HepG2 (cell line): Measurements from ENCODE around the gene SYCE3. TPM values are rescaled to one million over a fixed set of nuclear protein-coding genes. Genes with fewer than 3 reads are reported as not detected.
A peak's percentile ranks its signal among the peaks of the same experiment; 100 is the strongest.

Experiments
- AGO2 ChIP-seq: fragments of 200-400 bp; formaldehyde crosslinking; optimal IDR thresholded peaks from 2 replicates; pipeline ENCODE3; 2017; ENCODE audit warnings: mild to moderate bottlenecking, low read depth, low read length, moderate library complexity
- E2F1 ChIP-seq: sonication (generic); formaldehyde crosslinking; IDR thresholded peaks from 2 replicates; pipeline ENCODE4 v1.5.0; 2020; ENCODE audit warnings: missing genetic modification reagents
- HMGXB4 ChIP-seq, 2 experiments: sonication (generic) in 1 of 2; formaldehyde crosslinking in 1 of 2; IDR thresholded peaks; 2 replicates each; pipeline versions ENCODE4 v1.4.0 to v1.6.1; 2018 to 2020; ENCODE audit warnings: missing genetic modification reagents in 2 of 2, borderline replicate concordance in 1 of 2, low read depth in 1 of 2, mild to moderate bottlenecking in 1 of 2, missing biosample characterization in 1 of 2
- IKZF5 ChIP-seq: IDR thresholded peaks from 2 replicates; pipeline ENCODE4 v1.6.1; 2018; ENCODE audit warnings: missing genetic modification reagents, mild to moderate bottlenecking, missing compliant biosample characterization
- IRX3 ChIP-seq: sonication (generic); formaldehyde crosslinking; IDR thresholded peaks from 2 replicates; pipeline ENCODE4 v1.8.1; 2023; ENCODE audit warnings: mild to moderate bottlenecking, low read depth, missing genetic modification reagents, borderline replicate concordance
- KLF9 ChIP-seq: IDR thresholded peaks from 2 replicates; pipeline ENCODE4 v1.6.1; 2016; ENCODE audit warnings: low read depth
- PAXIP1 ChIP-seq: sonication (generic); formaldehyde crosslinking; conservative IDR thresholded peaks from 2 replicates; pipeline ENCODE4 v1.4.0; 2020; ENCODE audit warnings: mild to moderate bottlenecking, missing genetic modification reagents, moderate library complexity
- U2AF2 ChIP-seq: fragments of 200-400 bp; formaldehyde crosslinking; IDR thresholded peaks from 2 replicates; pipeline ENCODE4 v1.6.1; 2017; ENCODE audit warnings: low read depth, mild to moderate bottlenecking, low read length
- ZNF414 ChIP-seq: sonication (generic); formaldehyde crosslinking; IDR thresholded peaks from 2 replicates; pipeline ENCODE4 v1.5.0; 2020; ENCODE audit warnings: missing genetic modification reagents
- ZNF605 ChIP-seq: sonication (generic); formaldehyde crosslinking; IDR thresholded peaks from 2 replicates; pipeline ENCODE4 v1.8.0; 2022; ENCODE audit warnings: mild to moderate bottlenecking, missing genetic modification reagents
- ZNF788 ChIP-seq: sonication (generic); formaldehyde crosslinking; IDR thresholded peaks from 2 replicates; pipeline ENCODE4 v1.5.0; 2020; ENCODE audit warnings: mild to moderate bottlenecking, missing genetic modification reagents, borderline replicate concordance
- polyA plus RNA-seq, 8 experiments: library from polyadenylated mRNA; depleted of rRNA in 3 of 8; stranded (reverse) in 7 of 8; unstranded in 1 of 8; fragments of >200 nt; fragmentation: Illumina TruSeq in 4 of 8; extraction: Trizol in 4 of 8; gene quantifications; 2 replicates each; pipeline versions ENCODE4 v1.2.1 to v1.2.3, GENCODE V29; 2011 to 2016; ENCODE audit warnings: low read depth in 4 of 8, missing spikeins in 1 of 8, mixed read lengths in 1 of 8; ENCODE audit not compliant: insufficient read depth in 1 of 8
- total RNA-seq, 5 experiments: library from RNA; depleted of rRNA; stranded (reverse); fragments of >200 nt; fragmentation: Illumina TruSeq; extraction: Trizol; gene quantifications; 2 replicates each; pipeline ENCODE4 v1.2.3, GENCODE V29; 2016; ENCODE audit warnings: low read depth in 1 of 5
- TF ChIP-seq, protein P1 (sequence below): sonication (generic); formaldehyde crosslinking; IDR thresholded peaks from 2 replicates; pipeline ENCODE4 v1.5.1; 2020; ENCODE audit warnings: mild to moderate bottlenecking, missing genetic modification reagents, borderline replicate concordance
- TF ChIP-seq, protein P2 (sequence below): sonication (generic); formaldehyde crosslinking; IDR thresholded peaks from 2 replicates; pipeline ENCODE4 v1.4.0; 2020; ENCODE audit warnings: missing genetic modification reagents

SYCE3 gene
- total and polyA plus RNA-seq, 2 of the 13 experiments (the other 11 are each of a cell fraction or from before 2014, with no cell fraction given): not detected

DNA sequence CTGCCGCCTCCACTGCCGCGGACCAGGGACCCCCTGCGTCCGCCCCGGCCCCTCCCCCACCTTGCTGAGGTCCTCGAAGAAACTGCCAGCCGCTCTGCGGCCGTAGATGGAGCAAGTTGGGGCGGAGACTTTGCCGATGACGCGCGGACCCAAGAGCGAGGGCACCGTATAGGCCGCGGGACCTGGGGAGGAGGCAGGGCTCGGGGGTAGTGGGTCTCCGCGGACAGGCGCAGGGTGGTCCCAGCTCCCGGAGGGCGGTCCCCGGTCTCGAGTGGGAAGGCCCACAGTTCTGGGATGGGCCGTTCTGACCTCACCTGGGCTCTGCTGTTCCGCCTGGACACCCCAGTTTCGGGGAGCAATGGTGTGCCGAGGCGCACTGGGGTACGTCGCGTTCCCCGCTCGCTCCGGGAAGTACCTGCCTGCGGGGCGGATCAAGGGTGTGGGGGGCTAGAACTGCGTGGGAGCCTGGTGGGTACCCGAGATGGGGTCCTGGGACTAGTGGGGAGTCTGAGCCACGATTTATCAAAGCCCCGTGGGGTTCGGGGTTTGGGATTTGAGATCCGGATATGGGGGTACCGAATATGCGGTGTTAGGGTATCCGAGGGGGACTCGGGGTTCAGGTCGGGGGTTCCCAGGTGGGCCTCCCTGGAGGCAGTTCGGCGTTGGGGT lies 31.7 kb downstream of the SYCE3 start (continued):
- TF ChIP-seq U2AF2: no peak
- TF ChIP-seq ZNF414 (CRISPR knock-in tag): peak; percentile 14; the same call in 1 of the 2 replicates
- 0 out of 2 replicates have a peak, but pooled peaks have one; percentile 20 for TF ChIP-seq PAXIP1 (CRISPR knock-in tag)
- peak; percentile 13 for TF ChIP-seq AGO2
- TF ChIP-seq, protein P1, sequence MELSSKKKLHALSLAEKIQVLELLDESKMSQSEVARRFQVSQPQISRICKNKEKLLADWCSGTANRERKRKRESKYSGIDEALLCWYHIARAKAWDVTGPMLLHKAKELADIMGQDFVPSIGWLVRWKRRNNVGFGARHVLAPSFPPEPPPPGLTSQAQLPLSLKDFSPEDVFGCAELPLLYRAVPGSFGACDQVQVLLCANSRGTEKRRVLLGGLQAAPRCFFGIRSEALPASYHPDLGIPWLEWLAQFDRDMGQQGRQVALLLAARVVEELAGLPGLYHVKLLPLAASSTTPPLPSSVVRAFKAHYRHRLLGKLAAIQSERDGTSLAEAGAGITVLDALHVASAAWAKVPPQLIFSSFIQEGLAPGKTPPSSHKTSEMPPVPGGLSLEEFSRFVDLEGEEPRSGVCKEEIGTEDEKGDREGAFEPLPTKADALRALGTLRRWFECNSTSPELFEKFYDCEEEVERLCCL: no peak
- TF ChIP-seq ZNF788 (CRISPR knock-in tag): no peak; the same call in none of the 2 replicates
- TF ChIP-seq IKZF5 (CRISPR knock-in tag): no peak
- TF ChIP-seq, protein P2, sequence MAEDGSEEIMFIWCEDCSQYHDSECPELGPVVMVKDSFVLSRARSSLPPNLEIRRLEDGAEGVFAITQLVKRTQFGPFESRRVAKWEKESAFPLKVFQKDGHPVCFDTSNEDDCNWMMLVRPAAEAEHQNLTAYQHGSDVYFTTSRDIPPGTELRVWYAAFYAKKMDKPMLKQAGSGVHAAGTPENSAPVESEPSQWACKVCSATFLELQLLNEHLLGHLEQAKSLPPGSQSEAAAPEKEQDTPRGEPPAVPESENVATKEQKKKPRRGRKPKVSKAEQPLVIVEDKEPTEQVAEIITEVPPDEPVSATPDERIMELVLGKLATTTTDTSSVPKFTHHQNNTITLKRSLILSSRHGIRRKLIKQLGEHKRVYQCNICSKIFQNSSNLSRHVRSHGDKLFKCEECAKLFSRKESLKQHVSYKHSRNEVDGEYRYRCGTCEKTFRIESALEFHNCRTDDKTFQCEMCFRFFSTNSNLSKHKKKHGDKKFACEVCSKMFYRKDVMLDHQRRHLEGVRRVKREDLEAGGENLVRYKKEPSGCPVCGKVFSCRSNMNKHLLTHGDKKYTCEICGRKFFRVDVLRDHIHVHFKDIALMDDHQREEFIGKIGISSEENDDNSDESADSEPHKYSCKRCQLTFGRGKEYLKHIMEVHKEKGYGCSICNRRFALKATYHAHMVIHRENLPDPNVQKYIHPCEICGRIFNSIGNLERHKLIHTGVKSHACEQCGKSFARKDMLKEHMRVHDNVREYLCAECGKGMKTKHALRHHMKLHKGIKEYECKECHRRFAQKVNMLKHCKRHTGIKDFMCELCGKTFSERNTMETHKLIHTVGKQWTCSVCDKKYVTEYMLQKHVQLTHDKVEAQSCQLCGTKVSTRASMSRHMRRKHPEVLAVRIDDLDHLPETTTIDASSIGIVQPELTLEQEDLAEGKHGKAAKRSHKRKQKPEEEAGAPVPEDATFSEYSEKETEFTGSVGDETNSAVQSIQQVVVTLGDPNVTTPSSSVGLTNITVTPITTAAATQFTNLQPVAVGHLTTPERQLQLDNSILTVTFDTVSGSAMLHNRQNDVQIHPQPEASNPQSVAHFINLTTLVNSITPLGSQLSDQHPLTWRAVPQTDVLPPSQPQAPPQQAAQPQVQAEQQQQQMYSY (CRISPR knock-in tag): no peak
- no peak for TF ChIP-seq KLF9 (CRISPR knock-in tag)
- TF ChIP-seq E2F1 (CRISPR knock-in tag): no peak
- no peak for TF ChIP-seq IRX3 (CRISPR knock-in tag)
- TF ChIP-seq ZNF605: no peak
- peak in 1 of 2 experiments; percentile 5; a peak in 2 of 4 replicates for TF ChIP-seq HMGXB4 (CRISPR knock-in tag; IDR thresholded peaks at IDR 0.05; ENCODE audit: borderline replicate concordance in 1 of 2, low read depth in 1 of 2)
